IMR-90 (cell line): ENCODE results near the gene C10orf67. TPM values are rescaled to one million over a fixed set of nuclear protein-coding genes. Genes with fewer than 3 reads are reported as not detected.
"Not testable (repeated sequence)": the region's sequence is repeated elsewhere in the genome, so short reads cannot be mapped to it uniquely, and the experiment has no call there.

ENCODE experiments used
- ATAC-seq: fragments of 200-7000 bp; cut with Tn5 transposase; 2 replicates; pipeline ENCODE4 v1.9.1; 2020; ENCODE audit warnings: low read depth, mild to moderate bottlenecking, moderate library complexity
- BruUV-seq: library from RNA; stranded (reverse); fragments of 400-500 nt; replicated peaks from 2 replicates; lab custom pipeline; 2021; lab: Mats Ljungman, UMichigan
- CTCF ChIA-PET: fragments of 300-600 bp; formaldehyde crosslinking; extraction: SDS; loops from one replicate; lab custom pipeline; 2021; ENCODE audit warnings: antibody characterized with exemption; lab: Yijun Ruan, JAX
- POLR2A ChIA-PET: fragments of 300-600 bp; sonication (Branson Sonifier 250); formaldehyde crosslinking; loops from one replicate; lab custom pipeline; 2022; ENCODE audit warnings: antibody characterized with exemption; ENCODE audit not compliant: unreplicated experiment; lab: Charles Lee
- DNase-seq: peaks from one replicate; pipeline ENCODE4 v3.0.0; 2013
- H2AFZ ChIP-seq: replicated peaks from 2 replicates; pipeline ENCODE3; 2013; ENCODE audit warnings: low read length, mild to moderate bottlenecking; ENCODE audit not compliant: poor library complexity
- H2AK5ac ChIP-seq: 2 replicates; pipeline ENCODE4 v1.6.1; 2013; ENCODE audit warnings: low read depth, low read length, inconsistent platforms
- H2AK9ac ChIP-seq: replicated peaks from 2 replicates; pipeline ENCODE3; 2013; ENCODE audit warnings: mild to moderate bottlenecking, low read depth, low read length, moderate library complexity; ENCODE audit not compliant: poor library complexity
- H2BK120ac ChIP-seq: 2 replicates; pipeline ENCODE4 v1.6.1; 2013; ENCODE audit warnings: low read depth, low read length, inconsistent platforms
- H2BK15ac ChIP-seq: 3 replicates; pipeline ENCODE4 v1.6.1; 2013; ENCODE audit warnings: low read depth, low read length, inconsistent platforms
- H2BK20ac ChIP-seq: 2 replicates; pipeline ENCODE4 v1.6.1; 2013; ENCODE audit warnings: low read depth, mild to moderate bottlenecking, inconsistent platforms, low read length, moderate library complexity
- H2BK5ac ChIP-seq: 2 replicates; pipeline ENCODE4 v1.6.1; 2013; ENCODE audit warnings: mild to moderate bottlenecking, low read depth, low read length, inconsistent platforms; ENCODE audit not compliant: poor library complexity, severe bottlenecking
- H3K14ac ChIP-seq: replicated peaks from 2 replicates; pipeline ENCODE4 v1.6.1; 2013; ENCODE audit warnings: low read depth, low read length, inconsistent platforms
- H3K18ac ChIP-seq: 2 replicates; pipeline ENCODE4 v1.6.1; 2013; ENCODE audit warnings: low read depth, low read length, control low read depth
- H3K23ac ChIP-seq: 2 replicates; pipeline ENCODE4 v1.6.1; 2013; ENCODE audit warnings: low read depth, low read length, inconsistent platforms
- H3K27ac ChIP-seq: 2 replicates; pipeline ENCODE4 v1.5.1; 2013; ENCODE audit warnings: mild to moderate bottlenecking, control low read depth, low read length; ENCODE audit not compliant: insufficient read depth
- H3K27me3 ChIP-seq: 2 replicates; pipeline ENCODE4 v1.6.1; 2013; ENCODE audit warnings: low read length; ENCODE audit not compliant: control insufficient read depth, insufficient read depth
- H3K36me3 ChIP-seq: 2 replicates; pipeline ENCODE4 v1.6.1; 2013; ENCODE audit warnings: low read length, mixed read lengths; ENCODE audit not compliant: control insufficient read depth, insufficient read depth
- H3K4ac ChIP-seq: 2 replicates; pipeline ENCODE4 v1.6.1; 2013; ENCODE audit warnings: low read depth, low read length, inconsistent platforms
- H3K4me1 ChIP-seq: 2 replicates; pipeline ENCODE4 v1.6.1; 2013; ENCODE audit warnings: low read length, mixed read lengths; ENCODE audit not compliant: control insufficient read depth, insufficient read depth
- H3K4me2 ChIP-seq: 2 replicates; pipeline ENCODE4 v1.6.1; 2013; ENCODE audit warnings: low read depth, mild to moderate bottlenecking, control low read depth, low read length, moderate library complexity
- H3K4me3 ChIP-seq: 2 replicates; pipeline ENCODE4 v1.5.1; 2013; ENCODE audit warnings: low read depth, mild to moderate bottlenecking, control low read depth, low read length, moderate library complexity; ENCODE audit not compliant: insufficient read depth
- H3K56ac ChIP-seq: 2 replicates; pipeline ENCODE4 v1.6.1; 2013; ENCODE audit warnings: low read length, inconsistent platforms; ENCODE audit not compliant: insufficient read depth; ENCODE audit errors: extremely low read depth
- H3K79me1 ChIP-seq, 2 experiments: 2 replicates each; pipeline ENCODE4 v1.6.1; 2013; ENCODE audit warnings: low read length in 2 of 2, inconsistent platforms in 1 of 2, low read depth in 1 of 2
- H3K9ac ChIP-seq: 2 replicates; pipeline ENCODE4 v1.6.1; 2013; ENCODE audit warnings: low read depth, low read length, control low read depth
- H3K9me1 ChIP-seq: 2 replicates; pipeline ENCODE4 v1.6.1; 2013; ENCODE audit warnings: low read length, inconsistent platforms; ENCODE audit not compliant: insufficient read depth
- H3K9me3 ChIP-seq: 2 replicates; pipeline ENCODE4 v1.6.1; 2013; ENCODE audit warnings: low read length; ENCODE audit not compliant: control insufficient read depth, insufficient read depth
- H4K20me1 ChIP-seq: 2 replicates; pipeline ENCODE4 v1.6.1; 2013; ENCODE audit warnings: low read length, inconsistent platforms; ENCODE audit not compliant: insufficient read depth
- H4K5ac ChIP-seq: 2 replicates; pipeline ENCODE4 v1.6.1; 2013; ENCODE audit warnings: mild to moderate bottlenecking, low read depth, low read length, control low read depth
- H4K8ac ChIP-seq, 2 experiments: 2 replicates each; pipeline ENCODE4 v1.6.1; 2013; ENCODE audit warnings: low read depth in 2 of 2, low read length in 2 of 2, control low read depth in 1 of 2, inconsistent platforms in 1 of 2
- H4K91ac ChIP-seq: 2 replicates; pipeline ENCODE4 v1.6.1; 2013; ENCODE audit warnings: low read depth, low read length, inconsistent platforms; ENCODE audit not compliant: insufficient read depth
- RCOR1 ChIP-seq: IDR thresholded peaks from 2 replicates; pipeline ENCODE4 v1.6.1; 2012; ENCODE audit warnings: mild to moderate bottlenecking, low read length, improper control_type of control experiment; ENCODE audit not compliant: insufficient replicate concordance
- RFX5 ChIP-seq: IDR thresholded peaks from 2 replicates; pipeline ENCODE4 v1.8.0; 2012; ENCODE audit warnings: low read depth, mild to moderate bottlenecking, low read length, moderate library complexity
- WGBS, 2 experiments: methylation state at CpG; one replicate each; pipeline versions ENCODE4 v1.1.5 to v1.1.7; 2013; ENCODE audit warnings: missing lambda C conversion rate in 2 of 2; ENCODE audit not compliant: insufficient read length in 1 of 2; ENCODE audit errors: extremely low coverage in 2 of 2; 5-methylcytosine and 5-hydroxymethylcytosine counted together
- dilution Hi-C: fragments of 300-500 bp; cut with HindIII; formaldehyde crosslinking; loops from one replicate; pipeline ENCODE4 v1.14.3; 2018; ENCODE audit warnings: low sequenced_read_pairs; ENCODE audit not compliant: unreplicated experiment
- in situ Hi-C: fragments of 300-500 bp; cut with MboI; formaldehyde crosslinking; loops from 3 replicates; pipeline ENCODE4 v1.14.3; 2019; ENCODE audit warnings: low sequenced_read_pairs, inconsistent platforms, mixed read lengths
- intact Hi-C: fragments of 100-400 bp; cut with micrococcal nuclease; formaldehyde crosslinking; loops from 2 replicates; pipeline ENCODE4 v1.10.0; 2022
- polyA plus RNA-seq, 3 experiments: library from polyadenylated mRNA; depleted of rRNA; stranded (reverse); fragments of >200 nt; gene quantifications; 2 replicates each; pipeline ENCODE4 v1.2.3, GENCODE V29; 2012; ENCODE audit warnings: low replicate concordance in 1 of 3
- total RNA-seq: library from RNA; depleted of rRNA; stranded (reverse); fragments of >200 nt; gene quantifications from 2 replicates; pipeline ENCODE4 v1.2.3, GENCODE V29; 2012

The C10orf67 gene
- total and polyA plus RNA-seq, 2 of the 4 experiments (the other 2 are of a cell fraction): 0.15 to 0.18 TPM

DNA sequence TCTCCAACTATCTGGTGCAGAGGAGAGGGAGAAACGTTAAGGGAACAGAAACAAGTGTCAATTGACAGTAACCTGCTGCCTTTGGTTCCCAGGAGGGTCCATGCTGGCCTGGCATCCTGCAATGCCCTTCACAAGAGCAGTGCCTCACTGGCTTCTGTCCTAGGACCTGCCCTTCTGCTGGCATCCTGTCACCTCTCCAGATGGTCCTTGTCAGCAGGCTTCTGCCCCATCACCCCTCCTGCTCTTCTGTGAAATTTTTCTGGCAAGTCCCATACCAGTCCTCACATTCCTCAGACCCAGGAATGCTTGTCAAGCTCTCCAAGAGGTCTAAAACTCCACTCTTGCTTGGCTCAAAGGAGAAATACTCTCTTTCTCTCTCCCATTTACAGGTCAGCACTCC is 34.2 kb downstream of the C10orf67 start:
- H2AFZ ChIP-seq: no peak overlapping the region
- H3K9me3 ChIP-seq: no peaks in the 10 kb centered on the region
- no peak overlapping the region for H3K23ac ChIP-seq
- no TSS peak for BruUV-seq
- H3K56ac ChIP-seq: no peak overlapping the region
- dilution Hi-C loops: no loop called here
- no peak overlapping the region for H3K18ac ChIP-seq
- no peaks in the 10 kb centered on the region for H3K79me1 ChIP-seq
- no CpG with 5 or more reads among the region's 1 CpG for WGBS, 2 experiments
- no peak for DNase-seq
- no peak overlapping the region for H2BK120ac ChIP-seq
- no peak overlapping the region for H4K91ac ChIP-seq
- no peaks in the 10 kb centered on the region for H3K36me3 ChIP-seq
- no peak overlapping the region; the same call in 1 of the 2 replicates for H3K4me2 ChIP-seq
- H3K9me1 ChIP-seq: no peaks in the 10 kb centered on the region
- no peak overlapping the region for H2BK15ac ChIP-seq
- no peak overlapping the region for H3K4ac ChIP-seq
- intact Hi-C loops: no loop called here
- no peak overlapping the region for H2BK5ac ChIP-seq
- in situ Hi-C loops: loop anchor here (10.0 to 25.0 kb wide), 2 partner anchors 394 to 1202 kb away; no protein-coding TSS in a partner anchor
- no peak overlapping the region for H4K8ac ChIP-seq
- POLR2A ChIA-PET: no interaction called here
- ATAC-seq: peak; percentile 46
- CTCF ChIA-PET: no interaction called here
- H3K27me3 ChIP-seq: no peaks in the 10 kb centered on the region; the same call in none of the 2 replicates
- H2BK20ac ChIP-seq: no peak overlapping the region
- H3K4me3 ChIP-seq: no peak overlapping the region
- no peak overlapping the region for H3K9ac ChIP-seq
- H2AK5ac ChIP-seq: no peak overlapping the region
- H4K20me1 ChIP-seq: no peaks in the 10 kb centered on the region
- no peak overlapping the region for H4K5ac ChIP-seq
- peaks cover 1% of the 10 kb centered on the region; the same call in 1 of the 2 replicates for H3K4me1 ChIP-seq
- no peak overlapping the region for H3K27ac ChIP-seq
- TF ChIP-seq RFX5 (no peak), RCOR1 (no peak)
- no peak overlapping the region for H3K14ac ChIP-seq
- H2AK9ac ChIP-seq: no peak overlapping the region

DNA sequence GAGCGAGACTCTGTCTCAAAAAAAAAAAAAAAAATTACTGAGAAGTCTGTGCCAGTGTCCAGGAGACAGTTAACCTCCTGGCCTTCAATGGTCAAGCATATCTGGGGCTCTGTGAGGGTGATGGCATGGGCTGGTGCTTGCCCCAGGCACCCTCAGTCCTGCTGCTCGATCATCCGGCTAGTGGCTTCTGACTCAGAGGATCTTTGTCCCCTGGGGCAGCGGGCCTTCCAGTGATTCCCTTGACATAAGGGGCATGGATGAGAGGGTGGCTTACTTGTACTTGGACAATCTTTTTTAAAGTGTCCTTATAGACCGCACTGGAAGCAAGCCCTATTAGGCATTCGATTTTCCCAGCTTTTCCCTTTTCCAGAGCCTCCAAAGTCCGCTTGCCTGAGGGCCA is 44.6 kb downstream of the C10orf67 start:
- H3K14ac ChIP-seq, dilution Hi-C loops, H4K91ac ChIP-seq, H3K9ac ChIP-seq, H3K4me3 ChIP-seq, H4K5ac ChIP-seq, H4K20me1 ChIP-seq, H3K18ac ChIP-seq, H3K27me3 ChIP-seq, H3K4ac ChIP-seq, H2AFZ ChIP-seq, H2BK20ac ChIP-seq, H2BK15ac ChIP-seq, H2BK5ac ChIP-seq, H2AK9ac ChIP-seq, H3K9me1 ChIP-seq, H3K56ac ChIP-seq, H4K8ac ChIP-seq, H3K4me1 ChIP-seq, H3K9me3 ChIP-seq, H3K27ac ChIP-seq, POLR2A ChIA-PET, H3K23ac ChIP-seq, ATAC-seq, H2AK5ac ChIP-seq, H3K36me3 ChIP-seq, DNase-seq, intact Hi-C loops, H2BK120ac ChIP-seq, H3K4me2 ChIP-seq, BruUV-seq, CTCF ChIA-PET, H3K79me1 ChIP-seq: not testable (repeated sequence)
- 20% methylated on average over 2 of the region's 7 CpGs; no CpG with 5 or more reads in 1 of the 2 experiments for WGBS, 2 experiments
- in situ Hi-C loops: loop anchor here (10.0 to 25.0 kb wide), 2 partner anchors 145 to 1212 kb away; no protein-coding TSS in a partner anchor
